HG03135 (cell line): Measurements from ENCODE around the gene KLHL40.

ENCODE experiments used
- ATAC-seq: cut with Tn5 transposase; IDR thresholded peaks from one replicate; pipeline ENCODE4 v1.9.1; 2021; ENCODE audit warnings: mild to moderate bottlenecking, moderate library complexity; ENCODE audit not compliant: unreplicated experiment

Gene KLHL40

DNA sequence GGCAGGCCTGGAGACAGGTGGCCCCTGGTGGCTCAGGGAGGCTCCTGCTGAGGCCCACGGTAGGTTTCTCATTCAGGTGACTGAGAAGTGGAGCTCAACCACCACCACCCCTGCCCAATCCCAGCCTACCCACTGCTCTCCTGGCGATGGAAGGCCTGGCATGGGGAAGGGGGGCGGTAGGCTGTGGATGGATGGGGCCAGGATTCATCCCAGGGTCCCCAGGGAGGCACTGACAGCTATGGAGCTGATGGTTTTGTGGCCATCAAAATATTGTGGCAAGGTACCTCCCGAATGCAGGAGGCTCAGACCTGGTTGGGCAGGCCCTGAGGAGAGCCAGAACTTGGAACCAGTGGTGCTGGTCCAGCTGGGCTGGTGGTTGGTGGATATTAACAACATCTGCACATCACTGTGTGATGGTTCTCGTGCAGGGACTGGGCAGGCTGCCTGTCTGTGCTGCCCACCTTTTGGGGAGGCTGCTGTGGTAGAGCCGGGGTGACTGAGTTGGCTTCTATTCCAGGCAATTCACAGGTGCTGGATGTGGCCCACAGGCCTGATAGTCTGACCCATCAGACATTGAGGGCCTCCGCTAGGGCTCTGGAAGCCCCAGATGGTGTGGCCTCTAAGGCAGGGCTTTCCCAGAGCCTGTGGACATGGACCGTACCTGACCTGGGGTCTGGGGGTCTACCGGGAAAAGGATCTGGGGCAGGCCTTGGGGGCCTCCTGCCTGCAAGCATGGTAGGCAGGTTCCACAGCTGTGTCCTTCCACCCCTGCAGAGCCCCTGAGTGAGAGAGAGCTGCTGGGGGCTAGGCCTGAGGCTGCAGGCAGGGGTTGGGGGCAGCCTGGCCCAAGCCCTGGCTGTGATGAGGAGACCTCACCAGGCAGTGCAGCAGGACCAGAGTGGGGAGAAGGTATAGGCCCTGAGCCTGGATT is 28.4 kb upstream of the KLHL40 start:
- no peak for ATAC-seq

DNA sequence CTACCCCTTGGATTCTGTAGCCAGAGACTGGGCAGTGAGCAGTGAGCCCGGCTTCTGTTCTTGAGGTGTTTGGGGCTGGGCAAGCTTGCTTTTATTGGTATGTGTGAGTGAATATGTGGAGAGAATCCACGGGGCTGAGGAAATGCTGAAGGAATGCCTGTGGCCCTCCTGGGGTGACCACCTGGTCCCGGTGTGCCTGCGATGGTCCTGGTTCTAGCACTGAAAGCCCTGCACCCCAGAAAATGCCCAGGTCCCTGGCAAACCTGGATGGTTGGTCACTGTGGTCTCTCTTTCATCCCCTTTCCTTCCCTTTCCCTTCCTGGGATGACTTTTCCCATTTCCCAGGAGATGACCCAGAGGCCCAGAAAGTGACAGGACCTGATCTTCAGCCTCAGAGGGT is 27.7 kb upstream of the KLHL40 start:
- no peak for ATAC-seq

DNA sequence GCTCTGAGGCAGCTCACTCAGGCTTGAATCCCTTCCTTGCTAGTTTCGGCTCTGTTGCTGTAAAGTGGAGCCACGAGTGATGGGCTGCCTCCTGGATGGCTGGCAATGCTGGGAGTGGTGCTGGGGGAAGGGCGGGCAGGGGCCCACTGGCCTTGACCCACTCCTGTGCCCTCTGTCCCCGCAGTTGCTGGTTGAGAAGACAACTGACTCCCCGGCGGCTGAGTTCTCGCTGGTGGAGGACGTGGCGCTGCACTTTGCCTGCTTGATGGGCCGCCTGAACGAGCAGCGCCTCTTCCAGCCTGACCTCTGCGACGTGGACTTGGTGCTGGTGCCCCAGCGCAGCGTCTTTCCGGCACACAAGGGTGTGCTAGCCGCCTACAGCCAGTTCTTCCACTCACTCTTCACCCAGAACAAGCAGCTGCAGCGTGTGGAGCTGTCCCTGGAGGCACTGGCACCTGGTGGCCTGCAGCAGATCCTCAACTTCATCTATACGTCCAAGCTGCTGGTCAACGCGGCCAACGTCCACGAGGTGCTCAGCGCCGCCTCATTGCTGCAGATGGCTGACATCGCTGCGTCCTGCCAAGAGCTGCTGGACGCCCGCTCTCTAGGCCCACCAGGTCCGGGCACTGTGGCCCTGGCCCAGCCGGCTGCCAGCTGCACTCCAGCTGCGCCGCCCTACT is 27.1 kb upstream of the KLHL40 start:
- no peak for ATAC-seq

DNA sequence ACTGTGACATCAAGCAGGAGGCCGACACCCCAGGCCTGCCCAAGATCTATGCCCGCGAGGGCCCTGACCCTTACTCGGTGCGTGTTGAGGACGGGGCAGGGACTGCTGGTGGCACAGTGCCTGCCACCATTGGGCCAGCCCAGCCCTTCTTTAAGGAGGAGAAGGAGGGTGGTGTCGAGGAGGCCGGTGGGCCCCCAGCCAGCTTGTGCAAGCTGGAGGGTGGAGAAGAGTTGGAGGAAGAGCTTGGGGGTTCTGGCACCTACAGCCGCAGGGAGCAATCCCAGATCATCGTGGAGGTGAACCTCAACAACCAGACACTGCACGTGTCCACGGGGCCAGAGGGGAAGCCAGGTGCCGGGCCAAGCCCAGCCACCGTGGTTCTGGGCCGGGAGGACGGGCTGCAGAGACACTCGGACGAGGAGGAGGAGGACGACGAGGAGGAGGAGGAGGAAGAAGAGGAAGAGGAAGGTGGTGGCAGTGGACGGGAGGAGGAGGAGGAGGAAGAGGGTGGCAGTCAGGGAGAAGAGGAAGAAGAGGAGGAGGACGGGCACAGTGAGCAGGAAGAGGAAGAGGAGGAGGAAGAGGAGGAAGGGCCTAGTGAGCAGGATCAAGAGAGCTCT is 26.5 kb upstream of the KLHL40 start:
- ATAC-seq: no peak

DNA sequence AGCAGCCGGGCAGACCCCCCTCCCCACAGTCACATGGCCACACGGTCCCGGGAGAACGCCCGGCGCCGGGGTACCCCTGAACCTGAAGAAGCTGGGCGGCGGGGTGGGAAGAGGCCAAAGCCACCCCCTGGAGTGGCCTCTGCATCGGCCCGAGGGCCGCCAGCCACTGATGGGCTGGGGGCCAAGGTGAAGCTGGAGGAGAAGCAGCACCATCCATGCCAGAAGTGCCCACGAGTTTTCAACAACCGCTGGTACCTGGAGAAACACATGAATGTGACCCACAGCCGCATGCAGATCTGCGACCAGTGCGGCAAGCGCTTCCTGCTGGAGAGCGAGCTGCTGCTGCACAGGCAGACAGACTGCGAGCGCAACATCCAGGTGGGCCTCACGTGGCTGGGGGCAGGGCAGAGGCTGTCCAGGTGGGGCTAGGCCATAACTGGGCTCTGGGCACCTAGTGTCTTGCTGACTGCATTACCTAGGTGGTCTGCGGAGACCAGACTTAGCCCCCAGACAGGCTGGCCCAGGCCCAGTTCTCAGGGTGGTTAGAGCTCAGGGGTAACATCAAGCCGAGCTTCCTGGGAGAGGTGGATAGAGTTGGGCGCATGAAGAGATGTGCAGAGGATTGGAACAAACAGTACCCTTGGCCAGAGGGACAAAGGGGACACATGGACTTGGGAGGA is 25.7 kb upstream of the KLHL40 start:
- ATAC-seq: no peak

DNA sequence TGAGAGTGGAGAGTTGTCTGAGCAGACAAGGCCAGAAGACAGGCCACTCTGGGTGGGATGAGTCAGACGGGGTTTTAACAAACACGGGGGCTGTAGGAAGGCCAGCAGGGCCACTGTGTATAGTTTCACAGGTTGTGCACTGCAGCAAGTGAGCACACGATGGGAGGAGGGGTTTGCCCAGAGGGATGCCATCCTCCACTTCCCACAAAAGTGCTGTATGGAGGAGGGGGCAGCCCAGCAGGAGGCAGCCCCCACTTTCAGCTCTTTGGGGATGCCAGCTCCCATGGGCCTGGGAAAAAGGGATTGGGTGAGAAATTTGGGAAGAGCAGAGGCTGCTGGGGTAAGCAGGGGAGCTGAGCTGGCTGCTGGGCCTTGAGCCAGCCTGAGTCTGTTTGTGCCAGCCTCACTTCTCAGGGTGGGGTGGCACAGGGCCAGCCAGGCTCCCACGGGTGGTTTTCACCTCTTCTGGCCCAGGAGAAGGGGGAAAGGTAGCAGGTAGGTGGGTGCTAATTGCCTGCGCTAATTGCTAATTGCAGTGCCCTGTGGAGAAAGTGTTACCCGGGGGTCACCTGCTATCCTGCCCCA is 25.1 kb upstream of the KLHL40 start:
- ATAC-seq: no peak

DNA sequence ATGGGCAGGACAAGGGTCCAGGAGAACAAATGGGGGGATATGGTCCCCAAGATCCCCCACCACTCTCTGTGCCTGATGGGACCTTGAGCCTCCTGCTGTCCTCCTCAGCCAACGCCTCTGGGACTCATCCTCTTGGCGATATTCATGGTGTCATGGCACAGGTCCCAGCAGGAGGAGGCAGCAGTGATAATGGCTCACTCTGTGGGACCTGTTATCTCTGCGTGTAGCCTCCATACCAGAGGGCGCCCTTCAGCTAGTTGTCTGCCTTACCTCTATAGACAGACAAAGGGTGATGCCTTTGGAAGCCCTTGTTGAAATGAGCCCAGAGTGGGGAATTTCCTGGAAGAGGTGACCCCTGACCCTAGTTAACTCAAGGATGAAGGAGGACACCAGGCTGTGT is 24.4 kb upstream of the KLHL40 start:
- ATAC-seq: no peak

DNA sequence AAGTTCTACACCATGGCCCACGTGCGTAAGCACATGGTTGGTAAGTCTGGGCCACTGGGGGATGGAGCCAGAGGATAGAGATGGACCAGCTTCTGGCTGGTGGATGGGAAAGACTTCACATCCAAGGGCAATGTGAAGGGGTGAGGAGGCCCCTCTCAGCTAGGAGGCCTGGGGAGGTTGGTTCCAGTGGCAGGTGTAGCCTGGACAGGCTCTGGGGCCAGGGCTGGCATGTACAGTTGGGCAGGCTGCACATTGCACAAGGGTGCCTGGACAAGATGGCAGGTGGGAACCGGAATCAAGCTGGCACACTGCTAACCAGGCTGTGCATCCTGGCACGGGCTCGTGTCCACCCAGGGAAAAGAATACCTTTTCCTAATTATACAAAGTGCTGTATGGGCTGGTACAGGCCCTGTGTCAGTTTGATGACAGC is 23.7 kb upstream of the KLHL40 start:
- ATAC-seq: no peak

DNA sequence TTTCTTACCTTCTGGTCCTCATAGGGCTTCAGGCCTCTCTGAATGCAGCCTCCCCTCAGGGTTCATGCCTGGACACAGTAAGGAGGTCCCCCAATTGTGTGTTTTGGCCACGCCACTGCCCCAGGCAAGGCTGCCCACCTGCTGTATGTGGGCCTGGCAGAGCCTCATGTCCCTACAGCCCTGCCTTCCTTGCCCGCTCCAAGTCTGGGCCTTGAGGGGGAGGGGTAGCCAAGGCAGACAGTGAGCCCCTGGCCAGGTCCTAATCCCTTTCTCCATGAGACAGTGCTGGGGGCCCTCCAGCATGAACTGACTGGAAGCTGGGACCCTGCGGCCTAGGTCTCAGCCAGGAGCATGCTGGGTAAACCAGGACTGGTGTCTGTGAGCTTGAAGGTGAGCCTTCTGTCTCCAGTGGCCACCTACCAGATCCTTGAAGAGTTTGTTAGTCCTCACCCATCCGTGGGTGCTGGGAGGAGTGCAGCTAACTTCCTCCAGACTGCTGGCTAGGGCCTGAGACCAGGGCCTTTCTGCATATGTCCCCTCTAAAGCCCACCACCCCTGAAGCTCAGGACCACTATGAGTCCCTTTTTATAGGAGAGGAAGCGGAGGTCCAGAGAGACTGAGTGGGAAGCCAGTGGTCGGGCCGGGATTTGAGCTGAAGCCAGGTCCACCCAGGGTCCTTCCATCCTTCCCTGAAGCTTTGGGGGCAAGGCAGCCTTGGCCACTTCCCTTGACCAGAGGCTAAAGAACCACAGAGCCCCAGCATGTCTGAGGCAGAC is 23.1 kb upstream of the KLHL40 start:
- no peak for ATAC-seq

DNA sequence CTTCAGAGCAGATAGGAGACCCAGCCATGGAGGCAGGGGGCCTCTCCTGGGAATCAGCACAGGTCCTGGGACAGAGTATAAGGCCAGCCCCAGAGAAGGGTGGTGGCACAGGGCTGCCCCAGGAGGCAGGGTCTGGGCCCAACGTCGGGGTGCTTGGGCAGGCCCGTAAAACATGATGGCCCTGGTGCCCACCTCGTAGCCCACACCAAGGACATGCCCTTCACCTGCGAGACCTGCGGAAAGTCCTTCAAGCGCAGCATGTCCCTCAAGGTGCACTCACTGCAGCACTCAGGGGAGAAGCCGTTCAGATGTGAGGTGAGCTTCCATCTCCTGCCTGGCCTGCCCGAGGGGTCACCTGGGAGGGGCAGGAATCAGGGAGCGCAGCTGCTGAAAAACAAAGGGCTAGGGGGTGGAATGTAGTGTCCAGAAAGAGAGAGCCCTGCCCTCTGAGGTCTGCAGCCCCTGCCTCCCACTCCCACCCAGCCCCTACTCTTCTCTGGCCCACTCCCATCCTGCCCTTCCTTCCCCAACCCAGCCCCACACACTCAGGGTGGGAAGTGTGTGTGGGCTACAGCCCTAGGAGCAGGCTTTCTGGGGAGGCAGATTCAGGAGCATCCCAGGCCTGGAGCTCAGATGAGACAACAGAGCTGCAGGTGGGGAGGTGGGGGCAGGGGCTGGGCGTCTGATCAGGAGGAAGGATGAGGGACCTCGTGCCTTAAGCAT is 22.4 kb upstream of the KLHL40 start:
- ATAC-seq: no peak

DNA sequence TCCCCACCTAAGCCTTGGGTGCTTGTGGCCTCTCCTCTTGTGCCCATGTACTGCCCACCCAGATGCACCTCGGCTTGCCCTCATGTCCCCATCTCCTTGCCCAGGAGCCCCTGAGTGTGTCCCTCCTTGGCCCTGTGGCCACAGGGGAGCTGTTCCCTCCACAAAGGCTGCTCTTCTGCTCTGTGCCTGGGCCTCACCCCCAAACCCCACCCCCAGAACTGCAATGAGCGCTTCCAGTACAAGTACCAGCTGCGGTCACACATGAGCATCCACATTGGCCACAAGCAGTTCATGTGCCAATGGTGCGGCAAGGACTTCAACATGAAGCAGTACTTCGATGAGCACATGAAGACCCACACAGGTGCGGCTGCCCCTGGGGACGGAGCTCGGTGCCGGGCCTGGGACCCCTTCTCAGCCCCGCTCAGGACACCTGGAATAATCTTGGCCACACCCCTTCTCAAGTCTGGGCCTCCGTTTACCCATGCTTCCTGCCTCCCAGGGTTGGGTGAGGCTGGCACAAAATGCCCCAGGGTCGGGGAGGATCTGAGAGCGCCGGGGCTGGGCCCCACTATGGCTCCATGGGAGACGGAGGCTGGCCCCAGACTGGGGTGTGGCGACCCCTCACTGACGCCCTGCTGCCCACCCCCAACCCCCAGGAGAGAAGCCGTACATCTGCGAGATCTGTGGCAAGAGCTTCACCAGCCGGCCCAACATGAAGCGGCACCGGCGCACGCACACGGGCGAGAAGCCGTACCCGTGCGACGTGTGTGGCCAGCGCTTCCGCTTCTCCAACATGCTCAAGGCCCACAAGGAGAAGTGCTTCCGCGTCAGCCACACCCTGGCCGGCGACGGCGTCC is 21.5 kb upstream of the KLHL40 start:
- ATAC-seq: no peak

DNA sequence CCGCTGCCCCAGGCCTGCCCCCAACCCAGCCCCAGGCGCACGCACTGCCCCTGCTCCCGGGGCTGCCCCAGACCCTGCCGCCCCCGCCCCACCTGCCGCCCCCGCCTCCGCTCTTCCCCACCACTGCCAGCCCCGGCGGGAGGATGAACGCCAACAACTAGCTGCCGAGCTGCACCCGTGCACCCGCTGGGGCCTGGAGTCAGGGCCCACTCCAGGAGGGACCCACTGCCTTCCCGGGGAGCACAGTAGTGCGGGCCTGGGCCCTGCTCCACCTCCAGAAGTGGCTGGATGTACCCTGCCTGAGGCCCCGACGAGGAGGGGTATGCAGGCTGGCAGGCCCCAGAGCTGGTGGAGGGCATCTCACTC is 20.9 kb upstream of the KLHL40 start:
- ATAC-seq: no peak

DNA sequence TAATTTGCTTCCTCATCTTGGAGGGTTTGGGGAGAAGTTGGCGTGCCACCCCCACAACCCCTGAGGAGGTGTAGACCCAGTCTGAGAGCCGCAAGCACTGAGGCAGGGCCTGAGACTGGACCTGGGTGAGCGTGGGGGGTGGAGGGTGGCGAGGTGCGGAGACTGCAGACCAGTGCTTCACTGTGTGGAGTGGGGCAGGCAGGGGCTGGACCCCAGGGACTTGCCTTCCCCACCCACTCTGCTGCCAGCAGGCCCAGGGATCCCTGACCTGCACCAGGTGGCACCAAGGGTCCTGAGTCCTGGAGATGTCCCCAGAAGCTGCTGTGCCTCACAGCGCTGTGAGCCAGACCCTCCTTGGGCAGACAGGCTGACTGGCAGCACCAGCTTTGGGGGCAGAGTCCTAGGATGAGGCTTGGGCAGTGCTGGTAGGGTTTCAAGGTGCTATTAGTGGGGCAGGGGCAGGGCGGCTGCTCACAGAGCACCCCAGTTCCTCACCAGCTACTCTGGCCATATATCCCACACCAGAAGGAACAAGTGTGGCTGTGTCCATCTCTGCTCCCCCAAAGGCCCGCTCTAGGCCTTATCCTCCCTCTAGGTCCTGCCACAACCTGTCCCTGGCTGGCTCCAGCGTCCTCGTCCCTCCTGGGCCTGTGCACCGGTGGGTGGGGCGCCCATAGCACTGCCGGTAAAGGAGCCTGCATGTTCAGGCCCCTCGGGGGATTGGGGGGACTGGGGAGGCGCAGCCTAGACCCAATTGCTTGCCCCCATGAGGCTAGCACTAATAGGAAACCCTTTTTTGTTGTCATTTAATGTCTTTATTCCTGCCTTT is 20.1 kb upstream of the KLHL40 start:
- ATAC-seq: no peak

DNA sequence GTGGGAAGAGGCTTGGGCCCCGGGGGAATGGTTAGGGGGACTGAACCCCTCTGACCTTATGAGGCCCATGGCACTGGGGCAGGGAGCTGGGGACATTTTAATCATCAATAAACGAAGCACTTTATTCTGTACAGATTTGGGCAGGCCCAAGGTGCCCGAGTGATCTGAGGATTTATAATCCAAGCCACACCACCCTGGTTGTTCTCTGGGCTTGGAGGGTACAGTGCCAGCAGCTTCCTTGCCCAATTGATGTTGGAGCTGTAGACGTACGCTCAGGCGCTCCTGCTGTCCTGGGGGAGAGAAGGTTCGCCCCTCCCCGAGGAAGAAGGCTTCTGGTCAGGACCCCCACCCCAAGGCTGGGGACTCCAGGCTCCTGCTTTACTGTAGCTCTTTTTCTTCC is 19.3 kb upstream of the KLHL40 start:
- no peak for ATAC-seq

DNA sequence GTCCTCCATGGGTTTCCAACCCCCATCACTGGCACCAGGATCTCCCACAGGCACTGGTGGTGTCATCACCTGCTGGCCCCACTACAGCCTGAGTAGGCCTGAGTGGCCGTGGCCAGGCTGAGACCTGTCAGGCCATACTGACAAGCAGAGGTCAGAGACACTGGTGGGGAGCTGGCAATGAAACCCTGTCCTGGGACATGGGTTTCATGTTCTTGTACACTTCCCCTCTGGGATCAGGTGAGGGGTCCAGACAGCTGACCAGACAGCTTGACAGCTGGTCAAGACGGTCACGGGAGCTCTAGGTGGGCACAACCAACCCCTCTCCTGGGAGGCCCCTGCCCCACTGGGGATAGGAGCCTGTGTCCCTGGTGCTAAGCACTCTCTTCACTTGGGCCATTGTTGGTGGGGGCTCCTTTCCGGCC is 18.7 kb upstream of the KLHL40 start:
- ATAC-seq: no peak

DNA sequence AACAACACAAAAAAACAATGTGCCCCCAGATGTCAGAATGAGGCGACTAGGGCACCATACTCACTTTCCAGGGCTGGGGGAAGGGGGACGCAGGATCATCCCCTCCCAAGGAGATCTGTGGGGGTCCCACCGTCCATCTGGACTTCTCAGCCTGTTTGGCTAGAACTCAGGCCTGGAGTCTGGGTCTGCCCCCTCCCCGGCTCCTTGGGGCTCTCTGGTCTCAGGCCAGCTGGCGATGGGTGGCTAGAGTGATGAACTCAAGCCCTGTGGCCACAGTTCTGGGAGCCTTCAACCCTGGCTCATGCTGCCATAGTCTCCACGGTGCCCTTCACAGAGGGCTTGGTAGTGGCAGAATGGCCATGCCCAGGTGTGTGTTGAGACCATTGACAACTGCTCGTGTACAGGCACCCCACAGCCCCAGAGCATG is 18.2 kb upstream of the KLHL40 start:
- ATAC-seq: no peak

DNA sequence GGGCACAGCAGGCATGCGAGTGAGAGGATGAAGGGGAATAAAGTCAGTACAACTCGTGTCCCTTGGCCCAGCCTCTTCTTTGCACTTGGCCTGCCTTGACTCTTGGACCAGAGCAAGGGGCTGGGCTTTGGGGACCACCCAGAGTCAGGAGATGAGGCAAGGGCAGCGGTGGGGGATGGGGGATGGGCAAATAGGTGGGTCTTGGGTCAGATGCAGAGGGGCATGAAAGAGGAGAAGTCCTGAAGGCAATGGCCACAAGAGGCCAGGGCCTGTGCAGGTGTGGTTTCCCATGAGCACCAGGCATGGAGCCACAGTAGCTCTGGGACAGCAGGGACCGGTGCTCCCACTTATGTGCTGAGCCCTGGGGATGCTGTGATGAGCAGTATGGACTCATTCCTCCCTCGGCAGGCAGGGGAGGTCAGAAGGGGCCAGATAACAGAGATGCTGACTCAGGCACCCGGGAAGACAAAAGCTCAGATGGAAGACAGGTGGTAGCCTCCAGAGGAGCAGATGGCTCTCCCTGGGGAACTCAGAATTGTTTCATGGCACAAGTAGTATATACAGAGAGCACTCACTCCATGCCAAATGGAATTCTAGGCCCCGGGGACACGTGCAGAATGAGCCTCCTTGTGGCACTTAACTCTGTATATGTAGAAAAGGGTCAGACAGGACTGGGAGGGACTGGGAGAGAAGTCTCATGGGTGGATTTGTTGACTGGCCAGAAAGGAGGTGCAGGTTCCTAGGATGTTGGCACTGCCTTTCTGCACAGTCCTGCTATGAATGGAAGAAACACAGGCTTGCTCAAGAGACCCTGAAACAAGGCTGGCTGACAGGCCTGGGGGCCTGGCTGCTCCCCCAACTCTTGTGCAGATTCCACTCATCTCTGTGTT is 17.6 kb upstream of the KLHL40 start:
- no peak for ATAC-seq
